Right lobe of liver (tissue), 6 donors: ENCODE results near the gene NPPC. TPM values are rescaled to one million over a fixed set of nuclear protein-coding genes. Genes with fewer than 3 reads are reported as not detected.
A peak's percentile ranks its signal among the peaks of the same experiment; 100 is the strongest.

Experiments
- ATAC-seq, 4 donors: fragments of 200-7000 bp; cut with Tn5 transposase; one replicate each; pipeline ENCODE4 v1.9.1; 2020; ENCODE audit warnings: mild to moderate bottlenecking in 4 of 4, moderate library complexity in 4 of 4
- DNase-seq, 3 donors: peaks; one replicate each; pipeline ENCODE4 v3.0.0-alpha.2; 2020
- H3K27ac ChIP-seq, 3 donors: fragments of 200-600 bp; one replicate each; pipeline ENCODE4 v1.8.0; 2022
- H3K27me3 ChIP-seq, 2 donors: fragments of 200-600 bp; one replicate each; pipeline ENCODE4 v1.8.0; 2022
- H3K36me3 ChIP-seq, 4 donors: fragments of 200-600 bp; sonication (generic) in 1 of 4; one replicate each; pipeline versions ENCODE4 v1.5.1 to v1.8.0; 2017 to 2022; ENCODE audit warnings: control low read depth in 1 of 4
- H3K4me1 ChIP-seq, 4 donors: fragments of 200-600 bp; sonication (generic) in 1 of 4; one replicate each; pipeline versions ENCODE4 v1.5.1 to v1.8.0; 2017 to 2022; ENCODE audit warnings: control low read depth in 1 of 4
- H3K4me3 ChIP-seq, 3 donors: fragments of 200-600 bp; one replicate each; pipeline ENCODE4 v1.8.0; 2022
- H3K9me3 ChIP-seq, 4 donors: fragments of 200-600 bp; sonication (generic) in 1 of 4; one replicate each; pipeline versions ENCODE4 v1.5.1 to v1.8.0; 2017 to 2022; ENCODE audit warnings: control low read depth in 1 of 4
- POLR2A ChIP-seq: fragments of 450-650 bp; IDR thresholded peaks from one replicate; pipeline ENCODE4 v1.6.1; 2017; ENCODE audit warnings: antibody characterized with exemption, mild to moderate bottlenecking
- WGBS: methylation state at CpG from one replicate; pipeline ENCODE4 v1.1.6; 2018; ENCODE audit warnings: low coverage, low lambda C conversion rate; ENCODE audit not compliant: insufficient coverage; ENCODE audit errors: missing lambda C conversion rate; 5-methylcytosine and 5-hydroxymethylcytosine counted together
- intact Hi-C, 2 donors: fragments of 100-400 bp; cut with DNase I; formaldehyde crosslinking; loops; one replicate each; pipeline versions ENCODE4 v1.11.2 to v1.14.1; 2022
- total RNA-seq, 6 experiments: library from RNA; depleted of rRNA in 2 of 6; stranded (reverse); fragments of >200 nt in 2 of 6; fragmentation: NEBNext Ultra II Directional in 3 of 6; extraction: Animal tissue kit (Norgen Biotek cat#: 25700) in 3 of 6; gene quantifications; one replicate each; pipeline versions ENCODE4 v1.1.0 to v1.2.4, GENCODE V29; 2016 to 2023
- TF ChIP-seq, protein P1 (sequence below), 4 donors: fragments of 200-600 bp in 3 of 4; fragments of 450-650 bp in 1 of 4; IDR thresholded peaks; one replicate each; pipeline versions ENCODE4 v1.5.1 to v1.8.0; 2016 to 2022; ENCODE audit warnings: antibody characterized with exemption in 4 of 4, mild to moderate bottlenecking in 2 of 4
- donor health status: DM: no; HTN: yes; CAD: no.
- donor health status: DM: no; HTN: no; CAD: no.
- donor health status: DM: no; HTN: no; CAD: no.
- donor health status: DM: no; HTN: yes; CAD: no.
- donor health status: DM: no; HTN: yes; CAD: no.

Gene NPPC
- total RNA-seq, 6 experiments from 2014 or later = not detected

DNA sequence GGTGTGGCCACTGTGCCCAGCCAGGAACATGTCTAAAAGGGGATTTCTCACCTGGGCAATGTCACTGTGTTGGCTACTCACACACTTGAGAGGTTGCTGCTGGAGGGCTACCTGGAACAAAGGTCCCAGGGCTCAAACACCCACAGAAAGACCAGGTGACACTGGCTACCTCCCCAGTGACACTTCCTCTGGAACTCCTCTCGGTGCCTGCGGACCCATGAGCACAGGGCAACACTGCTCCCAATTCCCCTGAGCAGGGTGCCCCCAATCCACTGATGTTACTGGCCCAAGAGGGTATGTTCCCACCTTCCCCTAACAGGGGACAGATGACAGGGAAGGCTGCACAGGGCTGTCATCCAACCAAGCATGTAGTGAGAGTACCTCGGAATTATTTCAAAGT is 5.8 kb downstream of the NPPC start:
- peaks cover 0 to 7% (median 3%) of the 10 kb centered on the region in 4 donors for H3K4me1 ChIP-seq
- no peak for DNase-seq
- TF ChIP-seq, protein P1, sequence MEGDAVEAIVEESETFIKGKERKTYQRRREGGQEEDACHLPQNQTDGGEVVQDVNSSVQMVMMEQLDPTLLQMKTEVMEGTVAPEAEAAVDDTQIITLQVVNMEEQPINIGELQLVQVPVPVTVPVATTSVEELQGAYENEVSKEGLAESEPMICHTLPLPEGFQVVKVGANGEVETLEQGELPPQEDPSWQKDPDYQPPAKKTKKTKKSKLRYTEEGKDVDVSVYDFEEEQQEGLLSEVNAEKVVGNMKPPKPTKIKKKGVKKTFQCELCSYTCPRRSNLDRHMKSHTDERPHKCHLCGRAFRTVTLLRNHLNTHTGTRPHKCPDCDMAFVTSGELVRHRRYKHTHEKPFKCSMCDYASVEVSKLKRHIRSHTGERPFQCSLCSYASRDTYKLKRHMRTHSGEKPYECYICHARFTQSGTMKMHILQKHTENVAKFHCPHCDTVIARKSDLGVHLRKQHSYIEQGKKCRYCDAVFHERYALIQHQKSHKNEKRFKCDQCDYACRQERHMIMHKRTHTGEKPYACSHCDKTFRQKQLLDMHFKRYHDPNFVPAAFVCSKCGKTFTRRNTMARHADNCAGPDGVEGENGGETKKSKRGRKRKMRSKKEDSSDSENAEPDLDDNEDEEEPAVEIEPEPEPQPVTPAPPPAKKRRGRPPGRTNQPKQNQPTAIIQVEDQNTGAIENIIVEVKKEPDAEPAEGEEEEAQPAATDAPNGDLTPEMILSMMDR (IDR thresholded peaks at IDR 0.05) = no peak
- TF ChIP-seq POLR2A = no peak
- 67% methylated on average over 1 of the region's 3 CpGs for WGBS
- H3K27ac ChIP-seq = no peak overlapping the region
- no peaks in the 10 kb centered on the region for H3K9me3 ChIP-seq
- intact Hi-C loops = loop anchor here in 1 of 2 donors (10.0 kb wide), 2 partner anchors 214 to 404 kb away; no protein-coding TSS in a partner anchor
- no peak for ATAC-seq
- peaks cover 0 to under 1% of the 10 kb centered on the region in 2 donors for H3K27me3 ChIP-seq
- H3K36me3 ChIP-seq = no peaks in the 10 kb centered on the region
- H3K4me3 ChIP-seq = no peak overlapping the region

DNA sequence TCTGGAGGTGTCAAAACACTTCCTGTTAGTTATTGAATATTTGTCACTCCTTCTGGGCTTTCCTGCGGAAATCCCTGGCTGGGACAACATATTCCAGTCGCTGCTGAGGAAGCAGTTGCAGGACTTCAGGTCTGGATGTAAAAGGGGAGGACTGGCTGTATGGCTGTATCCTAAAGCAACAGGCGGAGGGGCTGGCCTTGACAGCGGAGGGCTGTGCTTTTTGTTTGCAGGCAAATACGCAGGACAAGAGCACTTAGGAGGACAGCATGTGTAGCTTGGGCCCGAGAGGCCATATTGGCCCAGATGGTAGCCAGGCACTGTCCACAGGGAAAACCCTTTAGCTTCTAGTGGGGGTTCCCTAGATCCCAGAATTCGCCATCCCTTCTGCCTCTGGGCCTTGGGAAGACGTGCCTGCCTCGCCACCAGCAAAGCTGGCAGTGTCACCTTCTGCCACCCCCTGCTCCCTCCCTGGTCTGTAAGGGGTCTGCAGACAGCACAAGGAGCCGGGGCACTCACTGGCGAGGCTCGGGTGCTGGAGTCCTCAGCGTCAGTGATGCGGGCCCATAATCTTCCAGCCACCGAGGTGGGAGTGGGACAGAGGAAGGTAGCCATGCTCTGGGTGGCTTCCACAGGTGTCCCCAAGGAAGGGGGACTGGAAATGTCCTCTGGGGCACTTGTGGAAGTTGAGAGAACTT is 6.7 kb downstream of the NPPC start:
- no peak overlapping the region for H3K4me3 ChIP-seq
- no peaks in the 10 kb centered on the region for H3K36me3 ChIP-seq
- no peaks in the 10 kb centered on the region for H3K9me3 ChIP-seq
- no peaks in the 10 kb centered on the region for H3K27me3 ChIP-seq
- peak in 1 of 3 donors; percentile 43 for DNase-seq
- no peak for ATAC-seq
- H3K27ac ChIP-seq = no peak overlapping the region
- no peaks in the 10 kb centered on the region for H3K4me1 ChIP-seq
- intact Hi-C loops = loop anchor here (5.0 to 10.0 kb wide), 3 partner anchors 215 to 408 kb away; no protein-coding TSS in a partner anchor
- no peak for TF ChIP-seq POLR2A
- TF ChIP-seq, protein P1 (IDR thresholded peaks at IDR 0.05) = no peak
- WGBS = 43% methylated on average over 1 of the region's 15 CpGs

DNA sequence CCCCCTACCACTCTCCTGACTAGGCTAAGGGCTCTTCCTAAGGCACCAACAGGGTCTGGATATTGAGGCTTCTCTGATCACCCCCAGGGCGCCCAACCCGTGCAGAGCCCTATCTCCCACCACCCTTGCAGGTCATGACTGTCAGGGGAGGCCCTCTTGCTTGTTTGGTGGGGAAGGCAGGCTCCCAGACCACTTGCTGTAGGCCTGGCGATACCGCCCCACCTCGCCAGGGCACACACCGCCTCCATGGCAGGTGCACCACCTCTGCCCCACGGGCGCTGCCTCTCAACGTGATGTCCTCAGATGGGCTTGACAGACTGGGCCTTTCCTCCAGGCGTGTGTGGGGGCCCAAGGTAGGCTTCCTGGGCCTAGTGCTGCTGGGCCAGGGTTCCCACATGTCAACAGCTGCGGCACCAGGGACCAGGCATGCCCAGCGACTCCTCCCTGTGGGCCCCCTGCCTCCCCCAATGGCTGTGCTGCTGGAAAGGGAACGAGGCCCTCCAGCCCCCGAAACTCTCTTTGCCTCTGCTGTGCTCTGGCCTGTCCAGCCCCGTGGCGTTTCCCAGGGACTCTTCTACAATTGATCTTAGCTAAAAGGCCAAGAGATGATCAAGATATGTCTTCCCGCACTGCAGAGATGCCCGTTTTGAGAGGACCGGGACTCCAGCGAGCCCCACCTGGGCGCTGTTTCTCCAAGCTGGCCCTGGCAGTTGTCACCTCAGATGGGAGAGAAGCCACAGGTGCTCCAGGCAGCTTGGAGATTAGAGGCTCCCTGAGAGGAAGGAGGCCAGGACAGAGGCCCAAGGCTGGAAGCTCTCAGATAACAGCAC is 7.5 kb downstream of the NPPC start:
- Histone ChIP-seq H3K4me1 (no peaks in the 10 kb centered on the region), H3K4me3 (no peak overlapping the region), H3K27ac (no peak overlapping the region), H3K36me3 (no peaks in the 10 kb centered on the region), H3K27me3 (no peaks in the 10 kb centered on the region), H3K9me3 (no peaks in the 10 kb centered on the region)
- intact Hi-C loops = loop anchor here in 1 of 2 donors (5.0 kb wide), 1 partner anchor 409 kb away; no protein-coding TSS in a partner anchor
- no peak for TF ChIP-seq POLR2A
- TF ChIP-seq, protein P1 (IDR thresholded peaks at IDR 0.05) = no peak
- ATAC-seq = no peak
- peak in 1 of 3 donors; percentile 36 for DNase-seq
- WGBS = 100% methylated on average over 2 of the region's 21 CpGs

DNA sequence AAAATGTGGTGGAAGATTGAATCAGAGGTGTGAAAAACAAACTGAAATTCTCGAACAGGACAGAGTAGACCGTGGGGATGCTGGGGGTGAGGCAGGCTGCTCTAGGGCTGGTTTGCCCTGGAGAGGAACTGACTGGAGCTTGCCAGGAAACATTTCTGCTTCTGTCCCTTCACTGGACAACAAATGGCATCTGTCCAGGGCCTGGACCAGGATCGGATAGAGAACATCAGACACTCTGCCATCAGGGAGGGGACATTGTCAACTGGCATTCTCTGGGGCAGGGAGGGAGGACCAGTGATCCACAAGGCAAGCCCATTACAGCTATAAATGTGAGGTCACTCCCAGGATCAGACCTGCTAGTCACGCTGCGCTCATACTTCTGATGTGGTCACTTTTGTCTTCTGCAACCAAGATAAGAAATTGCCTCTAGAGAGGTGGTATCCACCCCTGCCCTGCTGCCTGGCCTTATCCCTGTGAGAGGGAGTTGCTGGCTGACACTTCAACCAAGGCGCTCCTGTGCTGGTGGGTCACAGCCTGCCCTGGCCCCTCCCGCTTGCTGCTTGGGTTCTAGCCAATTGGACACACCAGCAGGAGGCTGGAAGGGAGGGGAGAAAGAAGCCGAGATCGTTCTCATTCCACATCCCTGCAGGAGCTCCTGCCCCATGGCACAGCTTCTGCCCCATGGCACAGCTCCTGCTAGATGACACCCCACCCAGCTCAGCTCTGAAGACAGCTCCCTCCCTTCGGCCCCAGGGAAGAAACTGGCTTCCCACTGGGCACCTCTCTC is 8.7 kb downstream of the NPPC start:
- peak in 1 of 4 donors; percentile 23 for ATAC-seq
- TF ChIP-seq POLR2A = no peak
- TF ChIP-seq, protein P1 (IDR thresholded peaks at IDR 0.05) = no peak

More for the DNA sequence above, 8.7 kb downstream of the NPPC start:
- no peaks in the 10 kb centered on the region for H3K36me3 ChIP-seq
- H3K4me1 ChIP-seq = no peaks in the 10 kb centered on the region
- DNase-seq = peak in 1 of 3 donors; percentile 41
- intact Hi-C loops = loop anchor here in 1 of 2 donors (5.0 kb wide), 1 partner anchor 410 kb away; no protein-coding TSS in a partner anchor
- WGBS = 34% methylated on average over 3 of the region's 10 CpGs
- H3K9me3 ChIP-seq = no peaks in the 10 kb centered on the region
- H3K4me3 ChIP-seq = no peak overlapping the region
- no peaks in the 10 kb centered on the region for H3K27me3 ChIP-seq
- no peak overlapping the region for H3K27ac ChIP-seq
